H1 (cell line): ENCODE results near the gene LIPT2. TPM values are rescaled to one million over a fixed set of nuclear protein-coding genes. Genes with fewer than 3 reads are reported as not detected.

Experiments
- ASH2L ChIP-seq: fragments of 200-600, 300-600 bp; sonication (generic); IDR thresholded peaks from one replicate; pipeline ENCODE4 v1.7.1; 2017; ENCODE audit warnings: low read length
- polyA plus RNA-seq, 7 experiments: library from polyadenylated mRNA; depleted of rRNA in 3 of 7; stranded (reverse) in 5 of 7; unstranded in 2 of 7; fragments of >200 nt in 5 of 7; fragments of 200-250 nt in 2 of 7; gene quantifications; 1 replicate in 5 of 7; 2 replicates in 1 of 7; 4 replicates in 1 of 7; pipeline versions ENCODE4 v1.2.1 to v1.2.3, GENCODE V29; 2011 to 2013; ENCODE audit warnings: missing spikeins in 2 of 7, mixed read lengths in 2 of 7
- total RNA-seq: library from RNA; stranded (reverse); fragmentation: NEBNext Ultra II Directional; extraction: Animal tissue kit (Norgen Biotek cat#: 25700); gene quantifications from 2 replicates; pipeline ENCODE4 v1.2.1, GENCODE V29; 2021

Gene LIPT2
- total and polyA plus RNA-seq, 2 of the 8 experiments (the other 6 are each of a cell fraction or from before 2014, with no cell fraction given), result 6.4 to 16.7 TPM

DNA sequence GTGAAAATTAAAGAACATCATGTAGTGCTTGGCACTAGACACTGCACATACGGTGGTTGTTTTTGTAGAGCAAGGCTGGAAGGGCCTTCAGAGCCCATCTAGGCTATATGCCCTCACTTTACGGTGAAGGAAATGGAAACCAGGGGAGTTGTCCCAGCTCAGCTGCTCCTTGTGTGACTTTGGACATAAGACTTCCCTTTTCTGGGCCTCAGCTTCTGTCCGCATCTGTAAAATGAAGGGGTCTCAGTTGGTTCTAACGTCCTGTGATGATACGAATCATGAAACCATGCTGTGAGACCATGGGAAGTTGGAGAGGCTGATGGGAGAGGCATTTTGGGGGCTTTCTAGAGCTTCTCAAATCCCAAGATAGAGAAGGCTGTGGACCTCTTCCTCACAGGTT, 30.9 kb downstream of the LIPT2 start (continued):
- no peak for TF ChIP-seq ASH2L
